GM19099 (cell line): ENCODE measurements around the gene RIPOR3.

Source experiments
- POLR2A ChIP-seq: IDR thresholded peaks from 3 replicates; pipeline ENCODE4 v1.6.1; 2011; ENCODE audit warnings: low read depth; ENCODE audit not compliant: insufficient read length; ENCODE audit errors: extremely low read depth

RIPOR3 gene

DNA sequence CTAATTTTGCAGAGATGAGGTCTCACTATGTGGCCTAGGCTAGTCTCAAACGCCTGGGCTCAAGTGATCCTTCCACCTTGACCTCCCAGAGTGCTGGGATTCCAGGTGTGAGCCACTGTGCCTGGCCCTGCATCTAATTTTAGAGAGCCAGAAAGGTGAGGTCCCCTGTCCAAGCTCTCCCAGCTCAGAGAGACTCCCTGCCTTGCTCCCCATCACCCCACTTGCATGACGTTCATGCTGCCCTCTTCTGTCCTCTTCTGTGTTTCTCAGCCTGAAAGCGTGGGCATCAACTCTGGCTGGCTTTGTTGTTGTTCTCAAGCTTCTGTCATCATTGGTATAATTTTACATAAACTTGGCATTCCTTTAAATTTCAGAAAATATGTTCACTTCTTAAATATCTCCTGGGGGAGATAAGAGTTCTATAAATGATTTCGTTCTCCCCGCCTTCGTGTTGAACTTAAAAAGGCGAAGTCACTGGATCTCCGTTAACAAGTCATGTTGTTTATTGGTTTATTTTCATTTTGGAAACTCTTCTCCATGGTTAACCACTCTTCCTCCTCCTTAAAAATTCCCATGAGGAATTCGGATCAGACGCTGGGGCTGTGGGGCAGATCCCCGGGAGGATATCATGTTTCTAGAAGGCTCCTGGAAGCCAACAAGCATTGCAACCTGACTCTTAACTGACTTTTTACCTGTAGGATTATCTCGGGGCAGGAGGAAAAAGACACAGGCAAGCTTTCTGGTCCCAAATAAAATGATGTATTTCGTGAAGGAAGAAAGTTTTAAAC, 26.8 kb upstream of the RIPOR3 start:
- TF ChIP-seq POLR2A: no peak

DNA sequence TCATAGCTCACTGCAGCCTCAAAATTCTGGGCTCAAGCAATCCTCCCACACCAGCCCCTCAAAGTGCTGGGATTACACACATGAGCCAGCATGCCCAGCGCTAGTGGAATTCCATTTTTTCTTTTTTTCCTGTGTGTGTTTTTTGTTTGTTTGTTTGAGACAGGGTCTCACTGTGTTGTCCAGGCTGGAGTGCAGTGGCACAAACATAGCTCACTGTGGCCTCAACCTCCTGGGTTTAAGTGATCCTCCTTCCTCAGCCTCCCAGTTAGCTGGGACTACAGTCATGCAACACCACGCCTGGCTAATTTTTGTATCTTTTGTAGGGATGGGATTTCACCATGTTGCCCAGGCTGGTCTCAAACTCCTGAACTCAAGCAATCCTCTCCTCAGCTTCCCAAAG, 26.0 kb upstream of the RIPOR3 start:
- no peak for TF ChIP-seq POLR2A

GRCh38 chr20:50716518-50716917, 25.2 kb upstream of the RIPOR3 start:
- no peak for TF ChIP-seq POLR2A

DNA sequence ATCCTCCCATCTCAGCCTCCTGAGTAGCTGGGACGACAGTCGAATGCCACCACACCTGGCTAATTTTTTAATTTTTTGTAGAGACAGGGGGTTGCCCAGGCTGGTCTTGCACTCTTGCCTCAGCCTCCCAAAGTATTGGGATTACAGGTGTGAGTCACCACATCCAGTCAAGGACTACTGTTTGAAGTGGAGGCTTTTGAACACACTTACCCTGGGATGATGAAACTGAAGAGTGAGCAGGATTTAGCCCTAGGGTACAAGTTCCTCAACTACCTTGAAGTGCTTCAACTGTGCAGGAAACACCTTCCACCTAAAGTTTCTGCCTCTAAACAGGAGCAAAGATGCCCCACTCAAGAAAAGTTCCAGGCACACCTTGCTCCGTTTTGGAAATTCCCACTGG, 24.4 kb upstream of the RIPOR3 start:
- TF ChIP-seq POLR2A: no peak

GRCh38 chr20:50713657-50714101, 22.3 kb upstream of the RIPOR3 start:
- no peak for TF ChIP-seq POLR2A

DNA sequence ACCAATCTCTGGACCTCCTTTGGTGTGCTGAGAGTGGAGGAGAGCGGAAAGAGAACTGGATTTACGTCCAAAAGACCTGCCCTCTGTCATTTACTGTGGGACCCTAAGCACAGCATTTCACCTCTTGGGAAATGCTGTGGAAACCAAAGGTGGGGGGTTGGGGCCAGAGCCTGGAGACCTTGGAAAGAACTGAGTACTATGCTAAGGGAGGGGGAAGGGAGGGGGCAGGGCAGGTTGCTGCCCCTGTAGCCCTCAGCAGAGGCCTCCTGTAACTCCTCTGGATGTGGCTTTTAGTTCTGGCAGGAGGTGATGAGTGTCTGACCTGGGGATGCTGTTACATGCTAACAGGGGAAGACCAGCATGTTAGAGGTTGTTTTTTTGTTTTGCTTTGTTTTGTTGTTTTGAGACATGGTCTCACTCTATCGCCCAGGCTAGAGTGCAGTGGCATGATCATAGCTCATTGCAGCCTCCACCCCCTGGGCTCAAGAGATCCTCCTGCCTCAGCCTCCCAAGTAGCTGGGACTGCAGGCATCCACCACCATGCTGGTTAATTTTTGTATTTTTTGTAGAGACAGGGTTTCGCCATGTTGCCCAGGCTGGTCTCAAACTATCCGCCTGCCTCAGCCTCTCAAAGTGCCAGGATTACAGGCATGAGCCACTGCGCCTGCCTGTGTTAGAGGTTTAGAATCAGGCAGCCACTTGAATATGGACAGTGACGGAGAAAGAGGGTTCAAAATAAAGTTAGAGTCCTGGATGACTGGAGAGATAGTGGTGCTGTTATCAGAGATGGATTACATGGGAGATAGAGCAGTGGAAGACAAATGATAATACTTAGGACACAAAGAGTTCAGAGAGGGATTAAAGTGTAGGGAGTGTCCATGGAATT, 21.7 kb upstream of the RIPOR3 start:
- TF ChIP-seq POLR2A: no peak

DNA sequence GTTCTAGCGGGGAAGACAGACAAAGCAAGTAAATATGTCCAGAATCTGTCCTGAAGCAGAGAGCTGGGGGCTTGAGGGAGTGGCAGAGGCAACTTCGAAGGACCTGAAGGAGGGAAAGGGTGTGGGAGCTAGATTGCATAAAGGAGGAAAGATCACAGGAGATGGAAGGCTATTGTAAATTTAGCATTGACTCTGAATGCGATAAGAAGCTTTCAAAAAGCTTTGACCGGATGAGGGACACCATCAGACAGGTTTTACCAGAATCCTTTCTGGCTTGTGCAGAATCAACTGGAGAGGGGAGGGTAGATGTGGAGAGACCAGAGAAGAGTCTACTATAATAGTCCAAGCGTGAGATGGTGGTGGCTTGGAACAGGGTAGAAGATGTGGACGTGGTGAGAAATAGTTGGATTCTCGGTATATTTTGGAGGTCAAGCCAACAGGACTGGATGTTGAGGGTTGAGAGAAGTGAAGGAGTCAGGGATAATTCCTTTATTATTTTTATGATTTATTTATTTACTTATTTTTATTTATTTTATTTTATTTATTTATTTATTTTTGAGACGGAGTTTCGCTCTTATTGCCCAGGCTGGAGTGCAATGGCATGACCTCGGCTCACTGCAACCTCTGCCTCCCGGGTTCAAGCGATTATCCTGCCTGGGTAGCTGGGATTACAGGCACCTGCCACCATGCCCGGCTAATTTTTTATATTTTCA, 19.9 kb upstream of the RIPOR3 start:
- TF ChIP-seq POLR2A: no peak

- no peak for TF ChIP-seq POLR2A
These were observed 19.2 kb upstream of the RIPOR3 start for GRCh38 chr20:50710492-50711063.

DNA sequence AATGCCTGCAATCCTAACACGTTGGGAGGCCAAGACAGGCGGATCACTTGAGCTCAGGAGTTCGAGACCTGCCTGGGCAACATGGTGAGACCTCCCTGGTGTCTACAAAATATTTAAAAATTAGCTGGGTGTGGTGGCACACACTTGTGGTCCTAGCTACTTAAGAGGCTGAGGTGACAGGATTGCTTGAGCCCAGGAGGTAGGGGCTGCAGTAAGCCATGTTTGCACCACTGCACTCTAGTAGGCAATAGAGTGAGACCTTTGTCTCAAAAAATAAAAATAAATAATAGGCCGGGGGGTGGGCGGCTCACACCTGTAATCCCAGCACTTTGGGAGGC, 18.3 kb upstream of the RIPOR3 start:
- TF ChIP-seq POLR2A: no peak

DNA sequence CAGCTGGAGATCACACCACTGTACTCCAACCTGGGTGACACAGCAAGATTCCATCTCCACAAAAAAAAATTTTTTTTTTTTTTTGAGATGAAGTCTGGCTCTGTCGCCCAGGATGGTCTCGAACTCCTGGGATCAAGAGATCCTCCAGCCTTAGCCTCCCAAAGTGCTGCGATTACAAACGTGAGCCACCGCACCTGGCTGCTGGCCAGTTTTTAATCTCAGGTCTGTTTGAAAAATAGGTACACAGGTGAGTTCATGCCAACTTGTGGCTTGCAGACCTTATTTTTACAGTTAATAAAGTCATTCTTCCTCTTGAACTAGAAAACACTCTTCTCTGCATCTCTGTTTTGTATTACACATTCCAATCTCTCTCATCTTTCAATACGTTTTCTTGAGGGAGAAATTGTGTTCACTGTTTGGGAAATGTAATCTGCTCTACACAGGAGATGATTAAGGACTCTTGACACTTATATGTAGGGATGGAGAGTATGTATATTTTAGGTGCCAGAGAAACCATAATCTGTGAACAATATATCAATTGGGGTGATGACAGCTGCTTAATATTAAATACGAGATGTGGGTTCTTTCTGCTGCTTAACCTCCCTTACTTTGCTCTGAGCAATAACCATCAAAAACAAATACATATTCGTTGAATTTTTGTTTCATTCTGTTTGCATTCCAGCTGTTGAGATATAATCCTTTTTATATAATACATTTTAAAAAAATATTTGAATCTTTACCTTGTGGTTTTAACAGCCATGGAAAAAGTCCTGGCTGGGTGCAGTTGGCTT, 17.7 kb upstream of the RIPOR3 start:
- no peak for TF ChIP-seq POLR2A

GRCh38 chr20:50704971-50705370, 13.6 kb upstream of the RIPOR3 start:
- no peak for TF ChIP-seq POLR2A

GRCh38 chr20:50704514-50704913, 13.2 kb upstream of the RIPOR3 start:
- no peak for TF ChIP-seq POLR2A

DNA sequence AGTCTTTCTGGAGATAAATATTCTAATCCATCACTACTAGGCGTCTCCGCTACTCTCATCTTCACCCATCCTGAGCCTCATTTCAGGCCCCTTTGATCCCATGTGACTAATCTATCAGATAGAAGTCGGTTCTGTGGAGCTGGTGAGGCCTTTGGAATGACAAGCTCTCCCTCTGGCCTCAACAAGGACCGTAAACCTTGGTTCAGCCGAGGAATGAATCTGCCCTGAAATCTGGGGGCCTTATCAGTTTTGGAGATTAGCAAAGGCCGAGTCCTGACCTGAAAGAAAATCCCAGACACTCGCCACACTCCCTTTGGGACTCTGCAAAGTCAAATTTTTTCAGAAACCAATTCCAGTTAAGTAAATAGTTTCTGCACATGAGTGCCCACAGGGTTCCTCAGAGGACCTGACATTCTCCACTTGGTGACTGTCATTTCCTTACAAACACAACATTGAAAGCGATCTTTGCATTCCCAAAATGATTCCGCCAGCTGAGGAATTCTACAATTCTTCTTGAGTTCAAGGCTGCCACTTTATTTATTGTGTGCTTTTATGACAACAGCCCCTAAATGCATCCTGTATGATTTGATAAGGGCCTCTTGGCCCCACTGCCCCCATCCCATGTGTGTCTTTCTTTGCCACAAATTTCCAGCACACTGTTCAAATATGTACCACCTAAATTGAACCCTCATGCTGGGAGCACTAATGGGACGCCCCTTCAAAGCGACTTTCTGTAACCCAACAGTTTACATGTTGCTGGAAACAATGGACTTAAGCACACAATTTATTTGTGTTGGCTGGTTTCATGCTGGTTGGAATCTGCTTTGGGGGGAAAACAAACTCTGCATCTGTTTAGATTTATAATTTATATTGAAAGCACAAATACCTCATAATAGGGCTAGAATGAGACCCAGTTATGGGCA, 10.0 kb upstream of the RIPOR3 start:
- no peak for TF ChIP-seq POLR2A
